Esophagus squamous epithelium (tissue), 5 donors: ENCODE results near the gene F2RL3. TPM values are rescaled to one million over a fixed set of nuclear protein-coding genes. Genes with fewer than 3 reads are reported as not detected.
"Not testable (repeated sequence)": the region's sequence is repeated elsewhere in the genome, so short reads cannot be mapped to it uniquely, and the experiment has no call there.

ENCODE experiments used
- DNase-seq: peaks from one replicate; lab custom pipeline; 2025; lab: John Stamatoyannopoulos, UW
- H3K27ac ChIP-seq, 4 donors: fragments of 200-600 bp; sonication (generic); one replicate each; pipeline ENCODE4 v1.5.1; 2016 to 2019; ENCODE audit warnings: mild to moderate bottlenecking in 1 of 4
- H3K27me3 ChIP-seq, 4 donors: fragments of 200-600 bp; sonication (generic); 1 replicate in 3 of 4; 2 replicates in 1 of 4; pipeline versions ENCODE4 v1.5.1 to v1.6.0; 2017 to 2021; ENCODE audit warnings: antibody characterized with exemption in 1 of 4
- H3K36me3 ChIP-seq, 3 donors: fragments of 200-600 bp; sonication (generic); one replicate each; pipeline ENCODE4 v1.5.1; 2016 to 2019
- H3K4me1 ChIP-seq, 3 donors: fragments of 200-600 bp; sonication (generic); one replicate each; pipeline ENCODE4 v1.5.1; 2017 to 2019
- H3K4me3 ChIP-seq, 4 donors: fragments of 200-600 bp; sonication (generic); 1 replicate in 3 of 4; 2 replicates in 1 of 4; pipeline ENCODE4 v1.5.1; 2016 to 2019; ENCODE audit warnings: mild to moderate bottlenecking in 2 of 4, moderate library complexity in 1 of 4
- H3K9me3 ChIP-seq, 3 donors: fragments of 200-600 bp; sonication (generic); one replicate each; pipeline ENCODE4 v1.5.1; 2016 to 2019
- CTCF ChIP-seq, 6 experiments: fragments of 450-650 bp in 4 of 6; fragments of 200-600 bp in 2 of 6; sonication (generic) in 2 of 6; IDR thresholded peaks; one replicate each; pipeline ENCODE4 v1.5.1; 2016 to 2019; ENCODE audit warnings: antibody characterized with exemption in 6 of 6, mild to moderate bottlenecking in 4 of 6, moderate library complexity in 4 of 6
- POLR2A ChIP-seq, 4 donors: fragments of 450-650 bp; IDR thresholded peaks; one replicate each; pipeline ENCODE4 v1.6.1; 2017; ENCODE audit warnings: antibody characterized with exemption in 4 of 4, mild to moderate bottlenecking in 4 of 4, moderate library complexity in 3 of 4
- WGBS, 2 donors: methylation state at CpG; one replicate each; pipeline ENCODE4 v1.1.5; 2018; 5-methylcytosine and 5-hydroxymethylcytosine counted together
- intact Hi-C: fragments of 100-400 bp; cut with DNase I; formaldehyde crosslinking; loops from one replicate; pipeline ENCODE4 v1.15.0; 2022
- total RNA-seq, 4 donors: library from RNA; depleted of rRNA; stranded (reverse); fragments of >200 nt; gene quantifications; one replicate each; pipeline ENCODE4 v1.1.0, GENCODE V29; 2016
- donor health status: DM: yes; HTN: yes; CAD: no.

Gene F2RL3
- total RNA-seq, 4 donors from 2014 or later, result 0.27 to 1.1 (median 0.81) TPM

GRCh38 chr19:16931306-16931705 is 42.5 kb downstream of the F2RL3 start:
- 77 to 100% methylated on average over 2 to 3 of the region's 4 CpGs for WGBS, 2 donors
- Histone ChIP-seq H3K4me1 (no peaks in the 10 kb centered on the region), H3K9me3 (peaks cover 0 to 11% (median 8%) of the 10 kb centered on the region in 3 donors), H3K27ac (no peak overlapping the region), H3K27me3 (peaks cover 0 to 13% (median 0%) of the 10 kb centered on the region in 4 donors), H3K36me3 (no peaks in the 10 kb centered on the region), H3K4me3 (no peak overlapping the region)
- TF ChIP-seq CTCF (IDR thresholded peaks at IDR 0.05) (no peak), POLR2A (IDR thresholded peaks at IDR 0.05) (no peak)
- no peak for DNase-seq
- intact Hi-C loops, result no loop called here

GRCh38 chr19:16934489-16934888 is 45.7 kb downstream of the F2RL3 start:
- Histone ChIP-seq H3K27ac (no peak overlapping the region), H3K27me3 (peaks cover 0 to 8% (median 0%) of the 10 kb centered on the region in 4 donors), H3K9me3 (peaks cover 0 to 11% (median 8%) of the 10 kb centered on the region in 3 donors), H3K4me1 (no peaks in the 10 kb centered on the region), H3K4me3 (no peak overlapping the region), H3K36me3 (no peaks in the 10 kb centered on the region)
- no peak for DNase-seq
- intact Hi-C loops, result no loop called here
- TF ChIP-seq POLR2A (IDR thresholded peaks at IDR 0.05) (no peak), CTCF (IDR thresholded peaks at IDR 0.05) (no peak)
- 92 to 96% methylated on average over 1 of the region's 1 CpG for WGBS, 2 donors

DNA sequence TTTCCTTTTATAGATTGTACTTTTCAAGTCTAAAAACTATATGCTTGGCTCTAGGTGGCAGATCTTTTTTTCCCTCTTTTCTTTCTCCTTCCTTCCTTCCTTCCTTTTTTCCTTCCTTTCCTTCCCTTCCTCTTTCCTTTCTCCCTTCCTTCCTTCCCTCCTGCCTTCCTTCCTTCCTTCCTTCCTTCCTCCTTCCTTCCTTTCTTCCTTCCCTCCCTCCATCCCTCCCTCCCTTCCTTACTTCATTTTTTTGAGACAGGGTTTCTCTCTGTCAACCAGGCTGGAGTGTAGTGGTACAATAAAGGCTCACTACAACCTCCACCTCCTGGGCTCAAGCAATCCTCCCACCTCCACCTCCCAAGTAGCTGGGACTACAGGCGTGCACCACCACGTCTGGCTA is 48.1 kb downstream of the F2RL3 start:
- Histone ChIP-seq H3K36me3 (no peaks in the 10 kb centered on the region), H3K9me3 (peaks cover 0 to 11% (median 8%) of the 10 kb centered on the region in 3 donors), H3K27me3 (no peaks in the 10 kb centered on the region), H3K4me1 (no peaks in the 10 kb centered on the region), H3K27ac (no peak overlapping the region), H3K4me3 (no peak overlapping the region)
- TF ChIP-seq CTCF (IDR thresholded peaks at IDR 0.05), result no peak
- TF ChIP-seq POLR2A (IDR thresholded peaks at IDR 0.05), result no peak
- intact Hi-C loops, result no loop called here
- 58 to 75% methylated on average over 2 of the region's 2 CpGs for WGBS, 2 donors
- no peak for DNase-seq

DNA sequence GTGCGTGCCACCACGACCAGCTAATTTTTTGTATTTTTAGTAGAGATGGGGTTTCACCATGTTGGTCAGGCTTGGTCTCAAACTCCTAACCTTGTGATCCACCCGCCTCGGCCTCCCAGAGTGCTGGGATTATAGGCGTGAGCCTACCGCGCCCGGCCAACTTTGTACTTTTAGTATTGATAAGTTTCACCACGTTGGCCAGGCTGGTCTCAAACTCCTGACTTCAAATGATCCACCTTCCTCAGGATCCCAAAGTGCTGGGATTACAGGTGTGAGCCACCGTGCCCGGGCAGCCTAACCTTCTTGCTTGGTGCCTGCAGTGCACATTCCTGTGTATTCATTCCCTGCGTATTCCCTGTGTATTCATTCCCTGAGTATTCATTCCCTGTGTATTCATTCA is 49.0 kb downstream of the F2RL3 start:
- DNase-seq, intact Hi-C loops, H3K27me3 ChIP-seq, H3K4me1 ChIP-seq, H3K27ac ChIP-seq, H3K36me3 ChIP-seq, H3K4me3 ChIP-seq: not testable (repeated sequence)
- peaks cover 0 to 11% (median 8%) of the 10 kb centered on the region in 3 donors for H3K9me3 ChIP-seq
- 93 to 95% methylated on average over 12 of the region's 12 CpGs for WGBS, 2 donors

DNA sequence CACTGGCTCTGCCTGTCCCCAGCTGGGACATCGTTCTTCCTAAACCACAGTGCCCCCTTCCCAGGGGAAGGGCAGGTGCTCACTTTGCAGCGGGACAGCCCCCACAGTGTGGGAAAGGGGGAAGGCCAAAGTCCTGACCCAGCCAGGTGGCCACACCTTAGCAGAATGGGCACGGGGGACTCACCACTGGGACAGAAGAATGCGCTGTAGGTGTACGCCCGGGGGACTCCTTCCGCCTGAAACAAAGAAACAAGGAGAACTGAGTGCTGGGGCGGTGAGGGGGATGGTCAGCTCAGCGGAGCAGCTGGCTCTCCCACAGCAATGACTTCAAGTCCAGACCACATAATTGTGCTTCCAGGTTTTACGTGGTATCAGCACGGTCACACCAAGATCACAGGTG is 49.4 kb downstream of the F2RL3 start:
- H3K4me1 ChIP-seq, result no peaks in the 10 kb centered on the region
- 80 to 95% methylated on average over 1 to 7 of the region's 11 CpGs for WGBS, 2 donors
- no peak for DNase-seq
- intact Hi-C loops, result no loop called here
- H3K36me3 ChIP-seq, result no peaks in the 10 kb centered on the region
- H3K27me3 ChIP-seq, result no peaks in the 10 kb centered on the region
- no peak for TF ChIP-seq CTCF (IDR thresholded peaks at IDR 0.05)
- TF ChIP-seq POLR2A (IDR thresholded peaks at IDR 0.05), result no peak
- peaks cover 0 to 11% (median 8%) of the 10 kb centered on the region in 3 donors for H3K9me3 ChIP-seq
- H3K27ac ChIP-seq, result no peak overlapping the region
- H3K4me3 ChIP-seq, result no peak overlapping the region

DNA sequence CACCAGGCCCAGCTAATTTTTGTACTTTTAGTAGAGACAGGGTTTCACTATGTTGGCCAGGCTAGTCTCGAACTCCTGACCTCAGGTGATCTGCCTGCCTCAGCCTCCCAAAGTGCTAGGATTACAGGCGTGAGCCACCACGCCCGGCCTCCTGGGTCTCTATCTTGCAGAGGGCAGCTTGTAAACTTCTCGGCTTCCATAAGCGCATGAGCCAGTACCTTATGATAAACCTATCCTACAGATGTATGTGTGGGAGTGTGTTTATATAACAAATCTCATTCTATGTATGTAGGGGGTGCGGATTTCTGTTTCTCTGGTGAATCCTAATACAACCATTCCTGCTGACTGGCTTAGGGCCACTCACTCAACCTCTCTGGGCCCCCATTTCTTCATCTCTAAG is 51.3 kb downstream of the F2RL3 start:
- H3K36me3 ChIP-seq, H3K27ac ChIP-seq, H3K27me3 ChIP-seq, H3K4me1 ChIP-seq, intact Hi-C loops, DNase-seq, H3K4me3 ChIP-seq, H3K9me3 ChIP-seq: not testable (repeated sequence)
- 98% methylated on average over 6 to 7 of the region's 7 CpGs for WGBS, 2 donors
